Measurements from ENCODE around the gene MYEOV.

GRCh38 chr11:69298267-69299022 is 4.5 kb downstream of the MYEOV start:
- TF ChIP-seq, protein P1, sequence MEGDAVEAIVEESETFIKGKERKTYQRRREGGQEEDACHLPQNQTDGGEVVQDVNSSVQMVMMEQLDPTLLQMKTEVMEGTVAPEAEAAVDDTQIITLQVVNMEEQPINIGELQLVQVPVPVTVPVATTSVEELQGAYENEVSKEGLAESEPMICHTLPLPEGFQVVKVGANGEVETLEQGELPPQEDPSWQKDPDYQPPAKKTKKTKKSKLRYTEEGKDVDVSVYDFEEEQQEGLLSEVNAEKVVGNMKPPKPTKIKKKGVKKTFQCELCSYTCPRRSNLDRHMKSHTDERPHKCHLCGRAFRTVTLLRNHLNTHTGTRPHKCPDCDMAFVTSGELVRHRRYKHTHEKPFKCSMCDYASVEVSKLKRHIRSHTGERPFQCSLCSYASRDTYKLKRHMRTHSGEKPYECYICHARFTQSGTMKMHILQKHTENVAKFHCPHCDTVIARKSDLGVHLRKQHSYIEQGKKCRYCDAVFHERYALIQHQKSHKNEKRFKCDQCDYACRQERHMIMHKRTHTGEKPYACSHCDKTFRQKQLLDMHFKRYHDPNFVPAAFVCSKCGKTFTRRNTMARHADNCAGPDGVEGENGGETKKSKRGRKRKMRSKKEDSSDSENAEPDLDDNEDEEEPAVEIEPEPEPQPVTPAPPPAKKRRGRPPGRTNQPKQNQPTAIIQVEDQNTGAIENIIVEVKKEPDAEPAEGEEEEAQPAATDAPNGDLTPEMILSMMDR (IDR thresholded peaks at IDR 0.05) = no peak
- TF ChIP-seq POLR2A (IDR thresholded peaks at IDR 0.05) = peak in 1 of 2 donors; percentile 12

Data from heart left ventricle (tissue), 13 donors.